B cell (primary cell): ENCODE measurements around the gene SPRY1. TPM values are rescaled to one million over a fixed set of nuclear protein-coding genes. Genes with fewer than 3 reads are reported as not detected.

Experiments used
- ATAC-seq: fragments of 200-7000 bp; cut with Tn5 transposase; one replicate; pipeline ENCODE4 v1.10.0; 2021; ENCODE audit warnings: low read depth, mild to moderate bottlenecking, moderate number of reproducible peaks, moderate library complexity
- CTCF ChIA-PET: fragments of 350-600 bp; sonication (Branson Sonifier 250); formaldehyde crosslinking; loops from one replicate; lab custom pipeline; 2021; ENCODE audit warnings: antibody characterized with exemption, inconsistent platforms; lab: Charles Lee
- POLR2A ChIA-PET: fragments of 350-600 bp; sonication (Branson Sonifier 250); formaldehyde crosslinking; loops from one replicate; lab custom pipeline; 2021; ENCODE audit warnings: antibody characterized with exemption; lab: Charles Lee
- DNase-seq: peaks from one replicate; pipeline ENCODE4 v3.0.0; 2013
- H2AFZ ChIP-seq: 2 replicates; pipeline ENCODE4 v1.6.1; 2012; ENCODE audit warnings: mild to moderate bottlenecking, low read depth, low read length; ENCODE audit not compliant: insufficient read depth, poor library complexity, severe bottlenecking
- H3K27ac ChIP-seq, 2 donors: 1 replicate in 1 of 2; 2 replicates in 1 of 2; pipeline ENCODE4 v1.5.1; 2012 to 2013; ENCODE audit warnings: low read length in 2 of 2, mild to moderate bottlenecking in 2 of 2, moderate library complexity in 1 of 2
- H3K27me3 ChIP-seq, 4 experiments: fragments of 200-600 bp in 1 of 4; sonication (generic) in 1 of 4; replicated peaks in 1 of 4; 1 replicate in 2 of 4; 2 replicates in 2 of 4; pipeline versions ENCODE4 v1.6.1 to v1.7.0; 2013 to 2016; ENCODE audit warnings: low read length in 3 of 4, mild to moderate bottlenecking in 2 of 4, mixed read lengths in 1 of 4, moderate library complexity in 1 of 4; ENCODE audit not compliant: insufficient read depth in 4 of 4, control insufficient read depth in 3 of 4; ENCODE audit errors: control extremely low read depth in 1 of 4
- H3K36me3 ChIP-seq, 2 experiments: replicated peaks in 1 of 2; 1 replicate in 1 of 2; 2 replicates in 1 of 2; pipeline versions ENCODE4 v1.6.1 to v1.7.1; 2013; ENCODE audit warnings: low read length in 1 of 2; ENCODE audit not compliant: insufficient read depth in 2 of 2, control insufficient read depth in 1 of 2; ENCODE audit errors: control extremely low read depth in 1 of 2, extremely low read depth in 1 of 2
- H3K4me1 ChIP-seq, 2 donors: fragments of 200-600 bp in 1 of 2; sonication (generic) in 1 of 2; 1 replicate in 1 of 2; 2 replicates in 1 of 2; pipeline versions ENCODE4 v1.5.1 to v1.6.1; 2013 to 2017; ENCODE audit warnings: low read length in 2 of 2; ENCODE audit not compliant: control insufficient read depth in 2 of 2, insufficient read depth in 2 of 2
- H3K4me2 ChIP-seq: replicated peaks from 2 replicates; pipeline ENCODE3; 2012; ENCODE audit warnings: mild to moderate bottlenecking, low read depth, low read length; ENCODE audit not compliant: poor library complexity, severe bottlenecking
- H3K4me3 ChIP-seq, 5 experiments: fragments of 200-600 bp in 1 of 5; sonication (generic) in 1 of 5; 1 replicate in 3 of 5; 2 replicates in 2 of 5; pipeline versions ENCODE4 v1.5.1 to v1.7.0; 2011 to 2016; ENCODE audit warnings: low read length in 4 of 5, mild to moderate bottlenecking in 4 of 5, low read depth in 2 of 5, control low read depth in 1 of 5, moderate library complexity in 1 of 5; ENCODE audit not compliant: insufficient read depth in 1 of 5; ENCODE audit errors: control extremely low read depth in 1 of 5, extremely low read depth in 1 of 5
- H3K79me2 ChIP-seq: fragments of 200-600 bp; sonication (generic); one replicate; pipeline ENCODE4 v1.6.0; 2016; ENCODE audit warnings: low read length; ENCODE audit not compliant: control insufficient read depth, insufficient read depth
- H3K9ac ChIP-seq: fragments of 200-600 bp; sonication (generic); 2 replicates; pipeline ENCODE4 v1.6.1; 2017; ENCODE audit warnings: mild to moderate bottlenecking, low read length, moderate library complexity
- H3K9me3 ChIP-seq, 3 donors: one replicate each; pipeline versions ENCODE4 v1.6.1 to v1.7.1; 2013; ENCODE audit warnings: low read length in 2 of 3; ENCODE audit not compliant: control insufficient read depth in 2 of 3, insufficient read depth in 1 of 3; ENCODE audit errors: control extremely low read depth in 1 of 3
- H4K20me1 ChIP-seq: 2 replicates; pipeline ENCODE4 v1.6.0; 2012; ENCODE audit warnings: mild to moderate bottlenecking, low read length; ENCODE audit not compliant: insufficient read depth, control insufficient read depth, poor library complexity, severe bottlenecking
- H3K27ac Mint-ChIP-seq: one replicate; pipeline ENCODE4 v1.8.0; 2021; ENCODE audit warnings: mixed read lengths
- H3K27me3 Mint-ChIP-seq: one replicate; pipeline ENCODE4 v1.8.0; 2021; ENCODE audit warnings: mixed read lengths
- H3K4me1 Mint-ChIP-seq: one replicate; pipeline ENCODE4 v1.8.0; 2021; ENCODE audit warnings: mixed read lengths
- H3K4me3 Mint-ChIP-seq: one replicate; pipeline ENCODE4 v1.8.0; 2021; ENCODE audit warnings: mixed read lengths
- H3K9me3 Mint-ChIP-seq: one replicate; pipeline ENCODE4 v1.8.0; 2022; ENCODE audit warnings: mixed read lengths; ENCODE audit not compliant: insufficient read depth
- EZH2 ChIP-seq: IDR thresholded peaks from 2 replicates; pipeline ENCODE4 v1.6.1; 2012; ENCODE audit warnings: borderline replicate concordance, low read depth, mild to moderate bottlenecking, moderate library complexity, low read length; ENCODE audit not compliant: insufficient read depth, poor library complexity, severe bottlenecking
- WGBS: methylation state at CpG from one replicate; pipeline ENCODE4 v1.1.5; 2013; ENCODE audit warnings: missing lambda C conversion rate; ENCODE audit not compliant: insufficient coverage; 5-methylcytosine and 5-hydroxymethylcytosine counted together
- intact Hi-C: fragments of 100-400 bp; cut with micrococcal nuclease; formaldehyde crosslinking; loops from one replicate; pipeline ENCODE4 v1.10.0; 2022
- polyA plus RNA-seq: library from polyadenylated mRNA; depleted of rRNA; stranded (reverse); fragments of >200 nt; gene quantifications from 2 replicates; pipeline ENCODE4 v1.2.3, GENCODE V29; 2012
- total RNA-seq, 2 donors: library from RNA; stranded (reverse); fragments of 120-200 nt in 1 of 2; gene quantifications; 1 replicate in 1 of 2; 2 replicates in 1 of 2; pipeline versions ENCODE4 v1.2.3 to v1.2.4, GENCODE V29; 2013 to 2022
- TF ChIP-seq, protein P1 (sequence below): fragments of 200-600 bp; IDR thresholded peaks from one replicate; pipeline ENCODE4 v1.8.0; 2022; ENCODE audit warnings: antibody characterized with exemption, mild to moderate bottlenecking

The SPRY1 gene
- total and polyA plus RNA-seq, 2 donors (not counting 1 experiment from before 2014, with no cell fraction given), result 4.7 to 6.9 TPM

DNA sequence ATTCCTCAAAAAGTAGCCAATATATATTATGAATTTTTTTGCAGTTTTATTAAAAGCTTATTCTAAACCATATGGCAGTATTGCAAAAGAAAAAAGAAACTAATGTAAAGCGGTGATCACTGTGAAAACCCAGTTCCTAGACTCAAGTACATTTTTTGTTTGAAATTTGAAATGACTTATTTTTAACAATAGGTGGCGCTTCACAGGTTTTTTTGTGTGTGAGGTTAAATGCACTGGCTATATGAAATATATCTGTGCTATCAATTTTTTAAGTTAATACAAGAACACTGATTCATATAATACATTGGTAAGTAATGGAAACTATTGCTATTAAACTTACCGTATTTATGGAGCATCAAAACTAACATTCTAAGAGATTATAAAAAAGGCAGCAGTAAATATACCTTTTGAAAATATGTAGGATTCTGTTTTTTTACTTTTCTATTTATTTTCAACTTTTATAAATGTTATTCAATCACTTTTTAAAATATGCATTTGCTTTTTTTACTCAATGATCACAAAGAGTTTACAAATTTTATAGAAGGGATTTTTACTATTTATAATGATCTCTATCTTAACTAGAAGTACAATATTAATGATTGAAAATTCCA, 5.6 kb upstream of the SPRY1 start:
- H3K9me3 ChIP-seq, result no peaks in the 10 kb centered on the region
- DNase-seq, result peak; percentile 53

DNA sequence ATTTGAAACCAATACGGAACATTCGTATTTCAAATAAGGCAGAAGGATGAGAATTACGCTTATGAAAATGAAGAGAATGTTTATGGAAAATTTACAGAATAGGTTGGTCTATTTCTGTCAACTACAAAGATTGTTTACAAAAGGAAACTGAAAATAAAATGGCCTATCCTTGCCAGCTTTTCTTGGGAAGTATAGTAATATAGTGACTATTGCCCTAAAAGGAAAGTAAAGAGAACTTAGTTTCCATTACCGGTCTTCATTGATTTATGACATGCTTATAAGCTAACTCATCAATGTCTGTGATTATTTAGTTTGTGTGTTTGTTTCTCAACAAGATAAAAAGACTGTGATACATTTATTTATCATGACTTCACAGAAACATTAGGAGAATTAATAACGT, 2.9 kb upstream of the SPRY1 start:
- peaks cover 7 to 18% of the 10 kb centered on the region in 2 donors for H3K4me1 ChIP-seq
- H3K36me3 ChIP-seq, result no peaks in the 10 kb centered on the region
- H2AFZ ChIP-seq, result no peak overlapping the region
- H3K4me3 ChIP-seq, result no peak overlapping the region
- H4K20me1 ChIP-seq, result no peaks in the 10 kb centered on the region
- Mint-ChIP-seq H3K4me3 (no peak overlapping the region), H3K4me1 (peaks cover 14% of the 10 kb centered on the region), H3K27ac (no peak overlapping the region), H3K9me3 (no peaks in the 10 kb centered on the region), H3K27me3 (peaks cover 6% of the 10 kb centered on the region)
- no peak overlapping the region for H3K9ac ChIP-seq
- peaks cover 2% of the 10 kb centered on the region for H3K79me2 ChIP-seq
- ChIA-PET CTCF (interaction anchor here (0.5 to 2.5 kb wide), 4 partner anchors 147 to 267 kb away, joined by 3 to 9 read pairs (median 4); no protein-coding TSS in a partner anchor), POLR2A (no interaction called here)
- DNase-seq (no peak), ATAC-seq (no peak)
- no peak overlapping the region for H3K27ac ChIP-seq
- no peak for TF ChIP-seq EZH2
- TF ChIP-seq, protein P1, sequence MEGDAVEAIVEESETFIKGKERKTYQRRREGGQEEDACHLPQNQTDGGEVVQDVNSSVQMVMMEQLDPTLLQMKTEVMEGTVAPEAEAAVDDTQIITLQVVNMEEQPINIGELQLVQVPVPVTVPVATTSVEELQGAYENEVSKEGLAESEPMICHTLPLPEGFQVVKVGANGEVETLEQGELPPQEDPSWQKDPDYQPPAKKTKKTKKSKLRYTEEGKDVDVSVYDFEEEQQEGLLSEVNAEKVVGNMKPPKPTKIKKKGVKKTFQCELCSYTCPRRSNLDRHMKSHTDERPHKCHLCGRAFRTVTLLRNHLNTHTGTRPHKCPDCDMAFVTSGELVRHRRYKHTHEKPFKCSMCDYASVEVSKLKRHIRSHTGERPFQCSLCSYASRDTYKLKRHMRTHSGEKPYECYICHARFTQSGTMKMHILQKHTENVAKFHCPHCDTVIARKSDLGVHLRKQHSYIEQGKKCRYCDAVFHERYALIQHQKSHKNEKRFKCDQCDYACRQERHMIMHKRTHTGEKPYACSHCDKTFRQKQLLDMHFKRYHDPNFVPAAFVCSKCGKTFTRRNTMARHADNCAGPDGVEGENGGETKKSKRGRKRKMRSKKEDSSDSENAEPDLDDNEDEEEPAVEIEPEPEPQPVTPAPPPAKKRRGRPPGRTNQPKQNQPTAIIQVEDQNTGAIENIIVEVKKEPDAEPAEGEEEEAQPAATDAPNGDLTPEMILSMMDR, result no peak
- no peaks in the 10 kb centered on the region for H3K9me3 ChIP-seq
- no peak overlapping the region for H3K4me2 ChIP-seq
- H3K27me3 ChIP-seq, result peaks cover 0 to 5% (median 0%) of the 10 kb centered on the region in 4 experiments
- no CpG with 5 or more reads among the region's 5 CpGs for WGBS
- intact Hi-C loops, result loop anchor here (5.0 kb wide), 1 partner anchor 719 kb away; no protein-coding TSS in a partner anchor

More for the DNA sequence above, 5.6 kb upstream of the SPRY1 start:
- Mint-ChIP-seq H3K4me1 (no peaks in the 10 kb centered on the region), H3K9me3 (no peaks in the 10 kb centered on the region), H3K27me3 (peaks cover 9% of the 10 kb centered on the region), H3K4me3 (no peak overlapping the region), H3K27ac (no peak overlapping the region)
- TF ChIP-seq EZH2, result no peak
- TF ChIP-seq, protein P1, result peak; percentile 86
- no peak for ATAC-seq
- Histone ChIP-seq H3K79me2 (no peaks in the 10 kb centered on the region), H3K4me1 (no peaks in the 10 kb centered on the region), H3K9ac (no peak overlapping the region), H4K20me1 (no peaks in the 10 kb centered on the region), H3K36me3 (no peaks in the 10 kb centered on the region), H3K27ac (no peak overlapping the region), H3K4me3 (no peak overlapping the region), H2AFZ (no peak overlapping the region), H3K27me3 (no peaks in the 10 kb centered on the region), H3K4me2 (no peak overlapping the region)
- no CpG with 5 or more reads among the region's 3 CpGs for WGBS
- POLR2A ChIA-PET, result no interaction called here
- CTCF ChIA-PET, result interaction anchor here (0.7 to 5.7 kb wide), 10 partner anchors 10 to 280 kb away, joined by 3 to 38 read pairs (median 4); no protein-coding TSS in a partner anchor
- intact Hi-C loops, result loop anchor here (1.0 to 5.0 kb wide), 5 partner anchors 8 to 872 kb away; no protein-coding TSS in a partner anchor
